WTC11 (cell line): Measurements from ENCODE around the gene PDCD1. TPM values are rescaled to one million over a fixed set of nuclear protein-coding genes. Genes with fewer than 3 reads are reported as not detected.
"Not testable (repeated sequence)": the region's sequence is repeated elsewhere in the genome, so short reads cannot be mapped to it uniquely, and the experiment has no call there.

Experiments
- ATAC-seq: fragments of 200-7000 bp; cut with Tn5 transposase; 2 replicates; pipeline ENCODE4 v1.10.0; 2021; ENCODE audit warnings: mild to moderate bottlenecking, moderate library complexity
- CTCF ChIA-PET: fragments of 300-600 bp; sonication (Branson Sonifier 250); formaldehyde crosslinking; loops from one replicate; lab custom pipeline; 2021; ENCODE audit warnings: antibody characterized with exemption; lab: Charles Lee
- POLR2A ChIA-PET: fragments of 350-600 bp; sonication (Branson Sonifier 250); formaldehyde crosslinking; loops from one replicate; lab custom pipeline; 2021; ENCODE audit warnings: antibody characterized with exemption; lab: Charles Lee
- DNase-seq: peaks from one replicate; pipeline ENCODE4 v3.0.0; 2021; ENCODE audit warnings: low spot score
- H3K27ac Mint-ChIP-seq: 2 replicates; pipeline ENCODE4 v1.8.0; 2021; ENCODE audit warnings: mixed read lengths
- H3K27me3 Mint-ChIP-seq: 2 replicates; pipeline ENCODE4 v1.8.0; 2021; ENCODE audit warnings: low read depth, mild to moderate bottlenecking, moderate library complexity, mixed read lengths
- H3K36me3 Mint-ChIP-seq: 2 replicates; pipeline ENCODE4 v1.8.0; 2021; ENCODE audit warnings: mixed read lengths
- H3K4me1 Mint-ChIP-seq: 2 replicates; pipeline ENCODE4 v1.8.0; 2022; ENCODE audit warnings: mixed read lengths
- H3K4me3 Mint-ChIP-seq: 2 replicates; pipeline ENCODE4 v1.8.0; 2021; ENCODE audit warnings: mild to moderate bottlenecking, moderate library complexity, mixed read lengths
- H3K9me3 Mint-ChIP-seq: 2 replicates; pipeline ENCODE4 v1.8.0; 2021; ENCODE audit warnings: mixed read lengths
- E2F4 ChIP-seq: sonication (generic); formaldehyde crosslinking; IDR thresholded peaks from 2 replicates; pipeline ENCODE4 v1.8.1; 2022; ENCODE audit warnings: low read depth, mild to moderate bottlenecking, moderate library complexity, missing genetic modification reagents, borderline replicate concordance
- ESRRA ChIP-seq: sonication (generic); formaldehyde crosslinking; IDR thresholded peaks from 2 replicates; pipeline ENCODE4 v1.8.1; 2022; ENCODE audit warnings: mild to moderate bottlenecking, missing genetic modification reagents, borderline replicate concordance
- HMGA2 ChIP-seq: fragments of 250-450 bp; sonication (Bioruptor Pico); IDR thresholded peaks from 2 replicates; pipeline ENCODE4 v1.4.0; 2021; ENCODE audit warnings: mild to moderate bottlenecking, moderate library complexity
- IRF2 ChIP-seq: sonication (generic); formaldehyde crosslinking; IDR thresholded peaks from 2 replicates; pipeline ENCODE4 v1.8.0; 2022; ENCODE audit warnings: low read depth, missing genetic modification reagents, borderline replicate concordance
- MYBL2 ChIP-seq: sonication (generic); formaldehyde crosslinking; IDR thresholded peaks from 2 replicates; pipeline ENCODE4 v1.8.1; 2023; ENCODE audit warnings: mild to moderate bottlenecking, moderate library complexity, missing genetic modification reagents
- NFYB ChIP-seq: sonication (generic); formaldehyde crosslinking; conservative IDR thresholded peaks from 2 replicates; pipeline ENCODE4 v1.8.0; 2022; ENCODE audit warnings: low read depth, missing genetic modification reagents
- NR2C2 ChIP-seq: sonication (generic); formaldehyde crosslinking; IDR thresholded peaks from 2 replicates; pipeline ENCODE4 v1.8.0; 2022; ENCODE audit warnings: mild to moderate bottlenecking, missing genetic modification reagents
- OVOL2 ChIP-seq: fragments of 250-450 bp; sonication (Bioruptor Pico); IDR thresholded peaks from 2 replicates; pipeline ENCODE4 v1.9.0; 2021; ENCODE audit warnings: mild to moderate bottlenecking, borderline replicate concordance
- PRDM15 ChIP-seq: sonication (generic); formaldehyde crosslinking; IDR thresholded peaks from 2 replicates; pipeline ENCODE4 v1.8.0; 2022; ENCODE audit warnings: missing genetic modification reagents
- PRRX2 ChIP-seq: fragments of 250-450 bp; sonication (Bioruptor Pico); IDR thresholded peaks from 2 replicates; pipeline ENCODE4 v1.8.0; 2021; ENCODE audit warnings: mild to moderate bottlenecking
- SOX15 ChIP-seq: fragments of 250-450 bp; sonication (Bioruptor Pico); IDR thresholded peaks from 2 replicates; pipeline ENCODE4 v1.9.0; 2021; ENCODE audit warnings: mild to moderate bottlenecking
- SP1 ChIP-seq: sonication (generic); formaldehyde crosslinking; conservative IDR thresholded peaks from 2 replicates; pipeline ENCODE4 v1.8.1; 2022; ENCODE audit warnings: missing genetic modification reagents
- ZNF121 ChIP-seq: sonication (generic); formaldehyde crosslinking; IDR thresholded peaks from 2 replicates; pipeline ENCODE4 v1.8.0; 2023; ENCODE audit warnings: missing genetic modification reagents
- ZNF219 ChIP-seq: sonication (generic); formaldehyde crosslinking; IDR thresholded peaks from 2 replicates; pipeline ENCODE4 v1.8.0; 2023; ENCODE audit warnings: missing genetic modification reagents, mild to moderate bottlenecking, borderline replicate concordance
- ZNF263 ChIP-seq: sonication (generic); formaldehyde crosslinking; IDR thresholded peaks from 2 replicates; pipeline ENCODE4 v1.8.1; 2022; ENCODE audit warnings: low read depth, mild to moderate bottlenecking, moderate library complexity, missing genetic modification reagents
- ZNF317 ChIP-seq: sonication (generic); formaldehyde crosslinking; IDR thresholded peaks from 2 replicates; pipeline ENCODE4 v1.8.1; 2023; ENCODE audit warnings: low read depth, mild to moderate bottlenecking, moderate library complexity, missing genetic modification reagents, borderline replicate concordance
- total RNA-seq: library from RNA; stranded (reverse); gene quantifications from 3 replicates; pipeline ENCODE4 v1.2.3, GENCODE V29; 2021
- TF ChIP-seq, protein P1 (sequence below): fragments of 250-450 bp; sonication (Bioruptor Pico); IDR thresholded peaks from 2 replicates; pipeline ENCODE4 v1.8.0; 2021; ENCODE audit warnings: mild to moderate bottlenecking

Gene PDCD1
- total RNA-seq, 1 experiment from 2014 or later: 0.52 TPM

- Mint-ChIP-seq H3K27ac (no peak overlapping the region), H3K36me3 (peaks cover 10% of the 10 kb centered on the region), H3K9me3 (peaks cover 29% of the 10 kb centered on the region), H3K27me3 (peaks cover 15% of the 10 kb centered on the region), H3K4me3 (no peak overlapping the region), H3K4me1 (peaks cover 7% of the 10 kb centered on the region; the same call in 1 of the 2 replicates)
- POLR2A ChIA-PET: no interaction called here
- ATAC-seq: no peak
- DNase-seq: no peak
- CTCF ChIA-PET: no interaction called here
- TF ChIP-seq SOX15: no peak
- TF ChIP-seq, protein P1, sequence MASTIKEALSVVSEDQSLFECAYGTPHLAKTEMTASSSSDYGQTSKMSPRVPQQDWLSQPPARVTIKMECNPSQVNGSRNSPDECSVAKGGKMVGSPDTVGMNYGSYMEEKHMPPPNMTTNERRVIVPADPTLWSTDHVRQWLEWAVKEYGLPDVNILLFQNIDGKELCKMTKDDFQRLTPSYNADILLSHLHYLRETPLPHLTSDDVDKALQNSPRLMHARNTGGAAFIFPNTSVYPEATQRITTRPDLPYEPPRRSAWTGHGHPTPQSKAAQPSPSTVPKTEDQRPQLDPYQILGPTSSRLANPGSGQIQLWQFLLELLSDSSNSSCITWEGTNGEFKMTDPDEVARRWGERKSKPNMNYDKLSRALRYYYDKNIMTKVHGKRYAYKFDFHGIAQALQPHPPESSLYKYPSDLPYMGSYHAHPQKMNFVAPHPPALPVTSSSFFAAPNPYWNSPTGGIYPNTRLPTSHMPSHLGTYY (CRISPR knock-in tag): no peak
- TF ChIP-seq MYBL2: no peak
- no peak for TF ChIP-seq E2F4
- no peak for TF ChIP-seq NFYB (CRISPR knock-in tag)
- TF ChIP-seq ZNF219: no peak
- no peak for TF ChIP-seq ZNF121
- TF ChIP-seq SP1 (CRISPR knock-in tag): no peak
- no peak for TF ChIP-seq ZNF317 (CRISPR knock-in tag)
- TF ChIP-seq NR2C2: no peak
- no peak for TF ChIP-seq ZNF263 (CRISPR knock-in tag)
- TF ChIP-seq PRRX2 (CRISPR knock-in tag): no peak
Measured at GRCh38 chr2:241822264-241822623, 36.5 kb downstream of the PDCD1 start.

- no peak for DNase-seq
- ChIA-PET POLR2A (no interaction called here), CTCF (no interaction called here)
- TF ChIP-seq HMGA2 (CRISPR knock-in tag) (no peak), IRF2 (CRISPR knock-in tag) (no peak), OVOL2 (no peak), PRDM15 (CRISPR knock-in tag) (peak; percentile 80)
- no peak; the same call in 1 of the 2 replicates for ATAC-seq
- peak overlapping the region; percentile 72; the same call in 1 of the 2 replicates for H3K27ac Mint-ChIP-seq
- peaks cover 23% of the 10 kb centered on the region for H3K9me3 Mint-ChIP-seq
- H3K4me1 Mint-ChIP-seq: peaks cover 7% of the 10 kb centered on the region; the same call in 1 of the 2 replicates
- no peak overlapping the region for H3K4me3 Mint-ChIP-seq
- peaks cover 4% of the 10 kb centered on the region; the same call in 1 of the 2 replicates for H3K36me3 Mint-ChIP-seq
- peaks cover 11% of the 10 kb centered on the region for H3K27me3 Mint-ChIP-seq
Measured at GRCh38 chr2:241821460-241822263, 37.0 kb downstream of the PDCD1 start.

- H3K4me1 Mint-ChIP-seq: peaks cover 7% of the 10 kb centered on the region; the same call in 1 of the 2 replicates
- peaks cover 16% of the 10 kb centered on the region for H3K9me3 Mint-ChIP-seq
- no peak overlapping the region for H3K4me3 Mint-ChIP-seq
- H3K27ac Mint-ChIP-seq: no peak overlapping the region
- CTCF ChIA-PET: no interaction called here
- H3K36me3 Mint-ChIP-seq: peaks cover 3% of the 10 kb centered on the region; the same call in 1 of the 2 replicates
- DNase-seq: no peak
- TF ChIP-seq SP1 (CRISPR knock-in tag) (no peak), ESRRA (CRISPR knock-in tag) (no peak), ZNF317 (CRISPR knock-in tag) (no peak)
- POLR2A ChIA-PET: interaction anchor here (0.8 kb wide), 1 partner anchor 56 kb away, joined by 3 read pairs; no protein-coding TSS in a partner anchor
- H3K27me3 Mint-ChIP-seq: peaks cover 8% of the 10 kb centered on the region
- peak; percentile 41 for ATAC-seq
Measured at GRCh38 chr2:241820625-241821384, 37.9 kb downstream of the PDCD1 start.

DNA sequence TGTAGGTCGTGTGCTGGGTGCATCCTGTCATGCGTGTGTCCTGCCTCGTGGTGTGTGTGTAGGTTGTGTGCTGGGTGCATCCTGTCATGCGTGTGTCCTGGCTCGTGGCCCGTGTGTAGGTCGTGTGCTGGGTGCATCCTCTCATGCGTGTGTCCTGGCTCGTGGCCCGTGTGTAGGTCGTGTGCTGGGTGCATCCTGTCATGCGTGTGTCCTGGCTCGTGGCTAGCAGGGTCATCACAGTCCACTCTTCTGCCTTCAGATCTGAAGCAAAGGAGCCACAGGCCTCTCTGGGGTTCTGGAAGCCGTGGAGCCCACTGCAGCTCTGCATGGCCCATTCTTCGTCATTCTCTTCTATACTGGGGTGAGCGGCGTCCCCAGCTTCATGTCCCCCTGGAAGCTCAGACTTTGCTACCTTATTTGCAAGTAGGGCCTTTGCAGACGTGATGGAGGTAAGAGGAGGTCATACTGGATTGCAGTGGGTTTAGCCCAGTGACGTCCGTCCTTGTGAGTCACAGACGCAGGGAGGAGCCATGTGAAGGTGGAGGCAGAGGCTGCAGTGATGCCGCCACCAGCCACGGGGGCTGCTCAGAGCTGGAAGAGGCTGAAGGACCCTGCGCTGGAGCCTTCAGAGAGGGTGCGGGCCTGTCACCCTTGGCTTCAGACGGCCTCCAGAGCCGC is 38.6 kb downstream of the PDCD1 start:
- H3K27me3 Mint-ChIP-seq, H3K36me3 Mint-ChIP-seq, H3K4me3 Mint-ChIP-seq, CTCF ChIA-PET, ATAC-seq, DNase-seq, H3K4me1 Mint-ChIP-seq: not testable (repeated sequence)
- peaks cover 11% of the 10 kb centered on the region for H3K9me3 Mint-ChIP-seq
- H3K27ac Mint-ChIP-seq: peak overlapping the region; percentile 19; the same call in 1 of the 2 replicates
- POLR2A ChIA-PET: interaction anchor here (0.8 kb wide), 1 partner anchor 56 kb away, joined by 3 read pairs; no protein-coding TSS in a partner anchor
